ENCODE results near the gene CACNA1B. TPM values are rescaled to one million over a fixed set of nuclear protein-coding genes. Genes with fewer than 3 reads are reported as not detected.
A peak's percentile ranks its signal among the peaks of the same experiment; 100 is the strongest.

Gene CACNA1B
- polyA plus RNA-seq, 2 of the 4 experiments (the other 2 are of a cell fraction) = 0.03 to 0.06 TPM

- Histone ChIP-seq H3K4me3 (no peak overlapping the region), H3K9me3 (peaks cover 17% of the 10 kb centered on the region; the same call in 1 of the 3 replicates), H3K4me2 (no peak overlapping the region), H3K4me1 (no peaks in the 10 kb centered on the region), H3K27ac (no peak overlapping the region)
- ATAC-seq (no peak), DNase-seq (ENCODE audit: low read depth in 1 of 2, low spot score in 1 of 2) (no peak), FAIRE-seq (no peak)
- WGBS (ENCODE audit: missing lambda C conversion rate) = 25% methylated on average over 1 of the region's 1 CpG
- POLR2A ChIA-PET = no interaction called here
- no peak for TF ChIP-seq ATOH8 (CRISPR knock-in tag; IDR thresholded peaks at IDR 0.05; ENCODE audit: low read depth)
- TF ChIP-seq HES2 (IDR thresholded peaks at IDR 0.05) = no peak
- no peak for TF ChIP-seq EHMT2 (IDR thresholded peaks at IDR 0.05; ENCODE audit: low read depth)
- no peak for TF ChIP-seq MAZ (IDR thresholded peaks at IDR 0.05; ENCODE audit: borderline replicate concordance, low read depth, low read length)
- TF ChIP-seq TP53 (CRISPR knock-in tag; IDR thresholded peaks at IDR 0.05) = no peak
- CTCF ChIA-PET = interaction anchor here (1.1 kb wide), 1 partner anchor 263 kb away, joined by 3 read pairs; no protein-coding TSS in a partner anchor
Observed at GRCh38 chr9:137853392-137853995, 24.1 kb upstream of the CACNA1B start.

GRCh38 chr9:137860361-137860760 lies 17.2 kb upstream of the CACNA1B start:
- TF ChIP-seq RARB (CRISPR knock-in tag; IDR thresholded peaks at IDR 0.05) (no peak), BCL3 (IDR thresholded peaks at IDR 0.05) (no peak), RCOR1 (IDR thresholded peaks at IDR 0.05; ENCODE audit: low read depth, low read length) (no peak), ZC3H11A (IDR thresholded peaks at IDR 0.05) (no peak), CHD4 (IDR thresholded peaks at IDR 0.05; ENCODE audit: borderline replicate concordance) (no peak), SREBF2 (IDR thresholded peaks at IDR 0.05) (no peak), KDM1A (IDR thresholded peaks at IDR 0.05; ENCODE audit: low read depth) (no peak)
- ChIA-PET CTCF (interaction anchor here (1.1 kb wide), 1 partner anchor 12 kb away, joined by 3 read pairs; no protein-coding TSS in a partner anchor), POLR2A (no interaction called here)
- no peak overlapping the region for H3K27ac ChIP-seq
- H3K4me1 ChIP-seq = no peaks in the 10 kb centered on the region
- no peak overlapping the region for H3K4me2 ChIP-seq
- no peak overlapping the region for H3K4me3 ChIP-seq
- no peak for DNase-seq (ENCODE audit: low read depth in 1 of 2, low spot score in 1 of 2)
- ATAC-seq = no peak
- no peak for FAIRE-seq
- H3K9me3 ChIP-seq = peaks cover 20% of the 10 kb centered on the region; the same call in 2 of the 3 replicates
- 81% methylated on average over 1 of the region's 1 CpG for WGBS (ENCODE audit: missing lambda C conversion rate)

GRCh38 chr9:137865581-137866145 lies 11.9 kb upstream of the CACNA1B start:
- ATAC-seq (peak in 1 of 2 experiments; percentile 42; a peak in 3 of 6 replicates), FAIRE-seq (no peak), DNase-seq (ENCODE audit: low read depth in 1 of 2, low spot score in 1 of 2) (no peak)
- TF ChIP-seq CTCF (IDR thresholded peaks at IDR 0.05) (no peak), CEBPB (IDR thresholded peaks at IDR 0.05) (no peak), FOSB (CRISPR knock-in tag; IDR thresholded peaks at IDR 0.05) (no peak), BHLHE40 (IDR thresholded peaks at IDR 0.05; ENCODE audit: low read depth, low read length) (no peak), ELK1 (IDR thresholded peaks at IDR 0.05; ENCODE audit: low read depth, low read length) (no peak)
- Histone ChIP-seq H3K9me3 (peaks cover 10% of the 10 kb centered on the region), H3K4me1 (no peaks in the 10 kb centered on the region), H3K4me3 (no peak overlapping the region), H3K4me2 (no peak overlapping the region), H3K27ac (no peak overlapping the region)
- 60% methylated on average over 18 of the region's 18 CpGs for WGBS (ENCODE audit: missing lambda C conversion rate)
- ChIA-PET POLR2A (no interaction called here), CTCF (no interaction called here)
